Stimulated activated CD4-positive, alpha-beta T cell treated with anti-CD3 and anti-CD28 coated beads, Interleukin-2, amount 100 ng/mL, for 4 hours (primary cell): ENCODE results near the gene KCTD5.
"Not testable (repeated sequence)": the region's sequence is repeated elsewhere in the genome, so short reads cannot be mapped to it uniquely, and the experiment has no call there.

Source experiments
- DNase-seq: peaks from one replicate; pipeline ENCODE4 v3.0.0-alpha.2; 2020; ENCODE audit warnings: low read depth

Gene KCTD5

DNA sequence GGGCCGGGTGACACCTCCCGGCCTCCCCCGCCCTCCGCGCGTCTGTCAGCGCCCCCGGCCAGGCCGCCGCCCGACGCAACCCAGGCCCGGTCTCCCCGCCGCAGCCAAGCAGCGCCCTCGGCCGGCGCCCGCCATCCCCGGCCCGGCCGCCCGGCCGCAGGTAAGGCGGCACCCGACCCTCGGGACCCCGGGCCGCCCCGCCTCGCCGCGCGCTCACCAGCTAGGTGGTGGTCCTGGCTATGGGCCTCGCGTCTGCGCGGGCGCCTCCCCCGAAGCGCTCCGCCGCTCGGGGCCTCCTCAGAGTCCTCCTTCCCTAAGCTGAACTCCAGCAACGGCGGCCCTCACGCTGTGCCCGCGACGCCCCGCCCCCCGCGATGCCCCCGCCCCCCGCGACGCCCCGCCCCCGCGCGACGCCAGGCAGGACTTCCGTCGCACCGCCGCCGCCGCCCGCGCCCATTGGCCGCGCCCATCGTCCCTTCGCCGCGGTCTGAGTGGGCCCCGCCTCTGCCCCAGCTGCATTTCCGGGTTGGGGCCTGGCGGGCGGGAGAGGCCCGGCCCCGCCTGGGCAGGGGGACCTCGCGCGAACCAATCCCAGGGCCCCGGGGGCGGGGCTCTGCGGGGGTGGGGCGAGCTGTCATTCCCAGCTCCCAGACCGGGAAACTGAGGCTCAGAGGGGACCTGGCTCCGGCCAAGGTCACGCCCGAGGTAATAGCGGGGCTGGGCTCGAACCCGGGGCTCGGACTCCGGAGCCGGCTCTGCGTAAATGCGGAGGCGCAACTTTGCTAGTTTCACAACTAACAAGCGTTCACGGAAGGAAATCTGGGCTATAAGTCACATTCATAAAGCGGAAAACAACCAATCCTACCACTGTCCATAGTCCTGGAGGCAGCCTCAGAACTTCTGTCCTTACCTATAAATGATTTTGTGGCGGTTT, 9.0 kb upstream of the KCTD5 start:
- peak; percentile 93 for DNase-seq

DNA sequence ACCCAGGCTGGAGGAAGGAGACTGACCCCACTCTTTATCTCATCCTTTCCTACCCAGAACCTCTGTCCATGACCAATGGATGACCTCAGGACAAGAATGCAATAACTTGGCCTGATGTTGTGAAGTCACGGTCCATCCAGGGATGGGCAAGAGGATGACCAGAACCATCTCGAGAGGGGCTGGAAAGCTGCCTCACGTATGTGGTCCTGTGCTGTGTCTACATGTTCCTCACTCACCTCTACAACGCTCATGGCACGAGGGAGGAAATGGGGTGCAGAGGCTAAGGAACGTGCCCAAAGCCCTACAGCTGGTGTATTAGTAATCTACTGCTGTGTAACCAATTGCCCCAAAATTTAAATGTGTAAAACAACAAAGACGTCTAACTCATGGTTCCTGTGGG, 7.3 kb upstream of the KCTD5 start:
- DNase-seq, result no peak

DNA sequence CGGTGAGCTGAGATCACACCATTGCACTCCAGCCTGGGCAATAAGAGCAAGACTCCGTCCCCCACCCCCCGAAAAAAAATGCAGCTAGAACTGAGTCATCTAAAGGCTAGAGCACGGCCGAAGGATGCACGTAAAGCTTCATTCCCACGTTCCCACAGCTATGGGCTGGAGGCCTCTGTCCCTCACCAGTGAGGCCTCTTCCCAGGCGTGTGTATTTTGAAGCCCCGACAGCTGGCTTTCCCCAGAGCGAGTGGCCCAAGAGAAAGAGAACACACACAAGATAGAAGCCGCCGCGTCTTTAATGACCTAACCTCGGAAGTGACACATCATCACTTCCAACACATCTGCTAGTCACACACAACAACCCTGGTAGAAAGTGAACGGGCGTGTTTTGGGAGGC, 6.6 kb upstream of the KCTD5 start:
- DNase-seq, result no peak

DNA sequence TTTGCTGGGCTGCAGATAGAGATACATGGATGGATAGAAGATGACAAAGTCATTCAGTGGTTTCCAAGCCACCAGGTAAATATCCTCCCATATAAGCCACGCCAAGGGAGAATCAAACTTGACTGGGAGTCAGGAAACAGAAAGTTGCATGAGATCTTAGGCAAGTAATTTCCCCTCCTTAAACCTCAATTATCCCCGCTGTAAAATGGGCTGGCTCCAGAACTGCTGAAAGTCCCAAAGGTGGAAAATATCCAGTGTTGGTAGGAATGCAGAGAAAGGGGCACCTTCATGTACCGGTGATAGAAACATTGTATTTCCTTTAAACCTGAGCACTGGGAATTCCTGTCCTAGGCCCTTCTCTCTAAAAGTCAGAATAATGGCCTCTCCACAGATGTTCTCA, 5.4 kb upstream of the KCTD5 start:
- DNase-seq, result not testable (repeated sequence)

DNA sequence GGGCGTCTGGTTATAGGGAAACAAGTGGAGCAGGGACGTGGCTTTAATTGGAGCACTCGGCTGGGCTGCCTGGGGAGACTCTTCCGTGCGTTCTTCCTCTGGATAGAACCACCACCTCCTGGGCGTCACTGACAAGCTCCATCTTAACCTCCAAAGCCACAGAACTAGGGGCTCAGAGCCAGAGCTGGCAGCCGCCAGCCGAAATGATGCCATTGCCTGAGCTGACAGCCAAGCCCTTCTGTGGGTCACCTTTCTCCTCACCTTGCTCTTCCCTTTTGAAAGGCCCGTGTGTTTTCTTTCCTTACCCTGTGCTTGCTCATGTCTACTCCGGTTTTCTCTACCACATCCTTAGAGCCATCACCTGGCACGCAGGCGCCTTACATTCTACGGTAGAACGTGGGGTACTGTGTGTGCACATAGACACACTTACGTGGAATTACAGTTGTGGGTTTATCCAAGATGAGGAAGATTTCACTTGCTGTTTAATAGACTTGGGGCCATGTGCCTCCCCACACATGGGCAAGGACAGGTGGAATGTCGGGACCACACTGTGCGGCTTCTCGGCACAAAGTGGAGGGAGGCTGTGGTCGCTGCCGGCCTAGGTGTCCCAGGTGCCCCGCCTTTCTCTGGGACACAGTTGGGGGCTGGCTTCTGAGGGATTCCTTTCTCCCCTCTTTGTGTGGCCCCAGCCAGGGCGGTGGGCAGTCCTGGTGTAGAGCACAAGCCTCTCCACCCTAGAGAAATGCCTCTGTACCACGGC, 3.9 kb upstream of the KCTD5 start:
- not testable (repeated sequence) for DNase-seq

DNA sequence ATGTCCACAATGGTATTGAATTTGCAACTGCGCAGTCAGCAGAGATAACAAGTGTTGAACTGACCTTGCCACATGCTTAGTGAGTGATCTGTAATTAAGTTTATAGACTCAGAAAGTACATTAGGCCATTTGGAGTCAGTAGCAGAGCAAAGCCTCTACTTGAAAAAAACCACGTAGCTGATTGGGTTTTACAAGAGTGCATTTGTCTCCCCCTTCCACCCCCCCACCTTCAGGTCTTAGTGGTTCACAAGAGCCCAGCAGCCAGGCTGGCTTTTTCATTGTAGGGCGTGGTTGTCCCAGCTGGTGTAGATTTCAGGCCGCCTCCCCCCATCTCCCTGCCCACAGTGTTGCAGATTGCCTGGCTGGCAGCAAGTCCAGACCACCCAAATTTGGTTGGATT, 2.4 kb upstream of the KCTD5 start:
- not testable (repeated sequence) for DNase-seq

DNA sequence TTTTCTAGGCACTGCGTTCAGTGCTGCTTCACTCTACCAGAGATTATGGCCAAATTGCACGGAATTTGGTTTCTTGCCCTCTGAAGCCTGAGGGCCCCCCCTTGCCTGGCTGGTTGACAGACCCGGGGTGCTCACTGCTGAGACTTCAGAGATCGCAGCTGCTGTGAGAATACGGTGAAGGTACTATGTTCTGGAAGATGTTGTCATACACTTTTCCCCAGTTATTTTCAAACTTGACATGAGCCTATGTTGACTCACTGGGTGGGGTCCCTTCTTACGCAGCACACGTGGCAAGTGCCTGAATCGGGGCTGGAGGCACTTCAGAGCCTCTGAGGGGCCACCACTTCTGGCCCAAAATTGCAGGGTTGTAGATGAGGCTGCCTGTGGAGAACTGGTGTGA, 2.0 kb upstream of the KCTD5 start:
- DNase-seq, result not testable (repeated sequence)

DNA sequence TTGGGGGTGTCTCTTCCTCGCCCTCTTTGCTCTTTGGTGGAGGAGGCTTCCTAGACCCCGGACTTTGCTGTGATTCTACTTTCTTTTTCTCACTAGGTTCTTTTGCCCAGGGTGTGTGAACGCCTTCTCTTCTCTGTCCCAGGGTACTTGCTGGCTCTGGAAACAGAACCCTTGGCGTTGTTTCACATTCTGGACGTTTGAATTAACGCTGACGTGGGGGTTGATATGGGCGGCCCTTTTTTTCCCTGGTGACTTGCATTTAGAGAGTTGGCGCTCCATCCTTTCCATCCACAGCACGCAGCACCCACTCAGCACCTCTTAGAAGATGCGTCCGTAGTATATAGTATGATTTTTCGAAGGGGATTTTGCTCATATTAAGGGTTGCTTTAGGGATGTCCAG, 718 bp downstream of the KCTD5 start:
- not testable (repeated sequence) for DNase-seq

DNA sequence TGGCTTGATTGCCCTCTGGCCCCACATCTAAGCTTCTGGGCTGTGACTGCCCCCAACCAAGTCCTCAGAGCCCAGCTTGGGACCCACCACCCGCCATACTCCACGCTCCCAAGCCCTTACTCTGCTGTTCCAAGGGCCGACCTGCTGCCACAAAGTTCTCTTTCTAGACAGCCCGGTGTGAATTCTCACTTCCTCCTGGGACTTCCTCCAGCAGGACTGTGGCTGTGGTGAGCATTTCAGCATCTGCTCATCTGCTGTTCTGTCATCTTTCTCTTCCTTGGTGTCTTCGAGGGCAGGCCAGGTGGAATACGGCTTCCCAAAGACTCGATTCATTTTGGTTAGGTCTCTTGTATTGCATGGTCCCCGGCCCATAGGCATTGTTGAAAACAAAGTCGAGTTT, 3.8 kb downstream of the KCTD5 start:
- DNase-seq, result not testable (repeated sequence)

DNA sequence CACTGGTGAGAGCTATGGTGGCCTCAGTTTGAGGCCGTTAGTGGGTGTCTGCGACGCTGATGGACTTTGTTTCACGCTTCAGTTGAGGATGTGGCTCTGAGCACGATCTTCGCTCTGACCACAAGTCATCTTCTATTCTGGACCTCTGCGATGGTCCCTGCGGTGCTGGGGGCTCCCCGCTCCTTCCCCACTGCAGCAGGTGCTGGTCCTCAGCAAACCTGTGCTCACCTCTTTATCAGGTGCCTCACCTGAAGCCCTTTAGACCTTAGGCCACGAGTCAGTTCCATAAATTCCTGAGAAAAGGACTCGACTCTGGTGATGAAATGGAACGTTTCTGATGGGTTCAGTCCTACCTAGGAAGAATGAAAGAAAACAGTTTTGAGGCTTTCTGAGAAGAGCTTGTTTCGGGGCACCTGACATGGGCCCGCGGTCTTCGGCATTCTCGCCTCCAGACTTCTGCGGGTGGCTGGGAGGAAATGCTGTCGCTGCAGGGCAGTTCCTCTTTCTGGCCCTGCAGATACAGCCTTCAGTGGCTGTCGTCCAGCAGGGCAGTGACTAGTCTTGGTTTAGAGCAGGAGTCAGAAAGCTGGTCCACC, 4.7 kb downstream of the KCTD5 start:
- DNase-seq, result no peak

DNA sequence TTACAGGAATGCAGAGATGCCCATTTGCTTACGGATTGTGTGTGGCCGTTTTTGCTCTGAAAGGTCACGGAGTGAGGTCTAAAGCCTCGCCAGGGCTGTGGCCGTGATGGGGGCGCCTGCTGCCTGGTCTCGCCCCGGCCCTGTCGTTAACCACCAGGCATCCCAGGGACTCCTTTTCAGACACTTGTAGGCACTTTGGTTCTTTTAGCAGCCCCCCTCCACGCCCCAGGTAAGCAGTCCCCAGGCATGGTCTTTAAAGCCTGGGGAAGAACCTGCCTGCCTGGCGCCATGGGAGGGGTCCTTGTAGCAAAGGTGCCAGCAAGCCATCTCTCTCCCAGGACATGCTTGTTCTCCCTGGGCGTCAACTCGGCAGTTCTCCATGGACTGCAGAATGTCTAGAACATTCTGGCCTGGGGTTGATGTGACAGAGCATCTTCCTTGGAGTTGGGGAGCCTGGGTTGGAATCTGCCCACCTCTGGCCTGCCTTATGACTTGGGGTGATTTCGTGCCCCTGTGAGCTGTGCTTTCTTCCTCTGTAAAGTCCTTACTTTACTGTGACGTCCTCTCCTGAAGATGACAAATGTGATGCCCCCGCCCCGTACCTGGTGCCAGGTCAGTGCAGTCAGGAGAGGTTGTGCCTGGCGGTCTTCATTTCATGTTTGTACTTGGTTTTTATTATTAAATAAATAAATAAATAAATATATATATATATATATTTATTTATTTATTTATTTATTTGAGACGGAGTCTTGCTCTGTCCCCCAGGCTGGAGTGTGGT, 5.4 kb downstream of the KCTD5 start:
- no peak for DNase-seq

DNA sequence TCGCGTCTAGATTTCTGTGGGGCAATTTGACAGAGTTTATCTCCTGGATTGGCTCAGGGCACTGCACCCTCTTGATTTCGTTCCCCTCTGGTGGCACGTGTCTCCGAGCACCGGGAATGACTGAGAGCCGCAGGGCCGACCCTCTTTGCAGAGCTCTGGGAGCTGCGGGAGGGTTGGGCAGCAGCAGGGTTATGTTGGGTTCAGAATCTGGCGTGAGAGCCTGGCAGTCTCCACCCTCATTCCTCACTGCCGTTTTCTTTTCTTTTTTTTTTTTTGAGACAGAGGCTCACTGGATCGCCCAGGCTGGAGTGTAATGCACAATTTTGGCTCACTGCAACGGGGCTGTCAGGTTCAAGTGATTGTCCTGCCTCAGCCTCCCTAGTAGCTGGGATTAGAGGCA, 7.1 kb downstream of the KCTD5 start:
- not testable (repeated sequence) for DNase-seq

DNA sequence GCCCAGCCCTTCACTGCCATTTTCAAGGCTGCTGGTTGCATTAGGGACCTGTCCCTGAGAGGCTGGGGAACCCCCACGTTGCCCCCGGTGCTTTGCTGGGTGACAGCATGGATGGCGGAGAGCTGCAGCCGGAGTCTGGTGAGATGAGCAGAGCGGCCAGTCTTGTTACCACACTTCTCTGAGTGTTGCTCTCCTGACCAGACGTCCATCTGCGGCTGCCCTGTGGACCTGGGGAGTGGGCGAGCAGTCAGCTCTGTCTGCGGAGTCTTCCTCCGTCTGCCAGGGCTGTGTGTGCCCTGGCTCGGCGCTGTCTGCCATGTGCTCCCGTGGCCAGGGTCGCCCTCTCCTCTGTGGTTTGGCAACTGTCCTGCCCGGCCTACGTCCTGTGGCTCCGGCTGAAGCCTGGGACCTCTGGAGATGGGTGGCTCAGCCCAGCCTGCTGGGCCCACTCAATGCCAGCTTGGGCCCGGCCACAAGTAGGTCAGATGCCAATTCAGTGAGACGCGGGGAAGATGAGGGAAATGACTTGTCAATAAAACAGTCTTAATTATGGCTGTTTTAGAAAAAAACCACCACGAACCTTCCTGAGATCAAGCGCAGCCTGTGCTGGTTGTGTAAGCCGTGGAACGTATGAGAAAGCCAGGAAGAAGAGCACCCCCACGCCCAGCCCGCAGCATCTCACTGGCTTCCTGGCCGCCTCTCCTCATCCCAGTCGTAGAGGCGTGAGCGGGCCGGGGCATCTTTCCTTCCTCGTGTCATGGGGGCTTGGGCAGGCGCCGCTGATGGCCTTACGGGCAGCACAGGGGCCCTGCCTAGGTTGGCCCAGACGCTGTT, 7.9 kb downstream of the KCTD5 start:
- DNase-seq, result no peak

DNA sequence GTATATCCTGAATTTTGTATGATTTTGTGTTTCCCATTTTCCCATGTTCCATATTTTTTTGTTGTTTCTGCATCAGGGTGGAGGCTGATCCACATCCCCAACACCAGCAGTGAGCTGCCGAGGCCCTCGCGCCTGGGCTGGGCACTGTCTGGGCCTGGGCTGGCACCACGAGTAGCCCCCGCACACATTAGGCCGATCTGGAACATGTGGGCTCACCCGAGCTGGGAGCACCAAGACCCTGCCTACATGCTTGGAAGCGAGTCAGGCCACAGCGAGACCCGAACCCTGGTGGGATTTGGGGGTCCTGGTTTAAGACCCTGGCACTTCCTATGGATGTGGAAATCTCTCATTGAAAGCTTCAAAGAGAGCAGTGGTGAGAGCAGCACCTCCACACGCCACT, 8.5 kb downstream of the KCTD5 start:
- no peak for DNase-seq

DNA sequence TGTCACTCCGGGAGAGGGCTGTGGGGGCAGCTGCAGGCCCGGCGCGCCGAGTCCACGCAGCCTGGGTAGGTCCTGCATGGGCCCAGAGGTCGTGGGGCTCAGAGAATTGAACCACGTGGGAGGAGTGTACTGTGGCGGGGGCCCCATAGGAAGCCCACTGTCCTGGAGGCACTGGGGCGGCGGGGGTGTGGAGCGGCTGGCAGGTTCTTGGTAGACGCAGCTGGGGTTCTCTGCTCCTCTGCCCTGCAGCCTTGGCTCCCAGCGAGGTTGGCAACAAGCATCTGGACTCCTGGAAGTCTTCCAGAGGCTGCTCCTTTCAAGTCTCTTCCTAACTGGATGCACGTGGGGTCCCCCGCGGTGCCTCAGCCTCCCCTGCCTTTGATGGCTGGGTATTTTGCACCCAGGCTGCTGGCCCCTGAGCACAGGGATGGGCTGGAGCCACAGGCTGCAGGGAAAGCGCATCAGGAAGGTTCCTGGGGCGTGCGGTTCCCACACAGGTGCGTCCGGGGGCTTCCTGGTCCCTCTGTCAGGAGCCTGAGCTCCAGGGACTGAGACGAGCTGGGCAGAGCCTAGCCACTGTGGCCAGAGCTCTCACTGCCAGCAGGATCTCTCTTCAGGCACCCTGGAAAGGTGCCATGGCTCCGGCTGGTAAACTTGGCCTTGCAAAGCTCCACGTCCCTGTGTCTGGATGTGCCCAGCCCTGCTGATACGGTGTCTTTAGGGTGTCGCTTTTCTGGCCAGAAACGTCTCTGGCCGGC, 9.3 kb downstream of the KCTD5 start:
- no peak for DNase-seq

DNA sequence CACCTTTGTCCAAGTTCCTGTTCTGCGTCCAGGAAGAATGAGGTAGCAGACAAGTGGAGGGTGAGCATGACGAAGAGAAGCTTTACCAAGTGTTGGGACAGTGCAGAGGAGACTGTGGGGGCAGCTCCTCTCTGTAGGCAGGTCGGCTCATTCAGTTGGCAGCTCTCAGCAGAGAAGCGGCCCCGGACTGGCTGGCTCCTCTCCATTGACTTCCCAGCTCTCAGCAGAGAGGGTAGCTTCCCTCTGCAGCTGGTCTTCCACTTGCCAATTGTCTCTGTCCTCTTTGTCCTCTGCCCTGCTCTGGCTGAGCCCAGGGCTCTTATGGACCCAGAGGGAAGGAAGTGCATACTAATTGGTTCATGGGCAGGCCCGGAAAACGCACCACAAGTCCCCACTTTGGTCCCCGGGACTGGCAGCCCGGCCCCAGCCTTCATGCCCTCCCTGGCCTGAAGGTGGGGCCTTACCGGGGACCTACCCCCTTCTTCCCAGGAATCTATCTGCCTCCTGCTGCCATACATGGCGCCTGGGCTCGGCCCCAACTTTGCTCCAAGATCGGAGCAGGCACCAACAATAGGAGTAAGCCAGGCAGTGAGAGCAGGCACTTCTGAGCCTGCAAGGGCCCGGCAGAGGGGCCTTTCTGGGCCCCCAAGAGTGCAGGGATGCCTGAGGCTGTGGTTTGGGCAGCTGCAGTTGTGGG, 10.1 kb downstream of the KCTD5 start:
- no peak for DNase-seq

DNA sequence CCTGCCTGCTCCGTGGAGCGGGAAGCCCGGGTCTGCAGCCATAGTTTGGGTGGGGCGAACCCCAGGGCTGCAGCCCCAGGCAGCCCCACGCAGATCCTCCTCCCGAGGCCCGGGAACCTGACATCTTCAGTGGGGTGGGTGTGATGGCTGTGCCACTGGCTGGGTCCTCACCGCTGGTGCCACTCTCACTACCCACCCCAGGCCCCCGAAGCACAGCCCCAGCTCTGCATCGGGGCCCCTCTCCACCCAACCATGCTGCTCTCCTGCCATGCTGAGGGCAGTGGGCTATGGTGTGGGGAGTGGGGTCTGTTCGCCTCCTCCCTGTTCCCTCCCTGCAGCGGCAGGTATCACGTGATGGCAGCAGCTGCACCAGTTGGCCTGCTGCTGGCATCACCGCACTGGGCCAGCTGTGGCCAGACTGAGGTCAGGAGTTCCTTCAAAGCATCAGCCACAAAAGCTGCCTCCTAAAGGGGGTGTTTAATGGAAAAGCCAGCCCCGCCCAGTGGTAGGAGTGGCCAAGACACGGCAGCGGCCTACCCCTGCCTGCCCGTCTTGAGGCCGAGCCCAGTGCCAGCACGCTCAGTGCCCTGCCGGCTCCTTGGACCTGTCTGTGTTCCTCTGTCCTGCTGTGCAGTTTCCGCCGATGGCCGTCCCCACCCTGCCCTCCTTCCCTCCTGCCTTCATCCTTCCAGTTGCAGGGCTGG, 10.8 kb downstream of the KCTD5 start:
- DNase-seq, result no peak

DNA sequence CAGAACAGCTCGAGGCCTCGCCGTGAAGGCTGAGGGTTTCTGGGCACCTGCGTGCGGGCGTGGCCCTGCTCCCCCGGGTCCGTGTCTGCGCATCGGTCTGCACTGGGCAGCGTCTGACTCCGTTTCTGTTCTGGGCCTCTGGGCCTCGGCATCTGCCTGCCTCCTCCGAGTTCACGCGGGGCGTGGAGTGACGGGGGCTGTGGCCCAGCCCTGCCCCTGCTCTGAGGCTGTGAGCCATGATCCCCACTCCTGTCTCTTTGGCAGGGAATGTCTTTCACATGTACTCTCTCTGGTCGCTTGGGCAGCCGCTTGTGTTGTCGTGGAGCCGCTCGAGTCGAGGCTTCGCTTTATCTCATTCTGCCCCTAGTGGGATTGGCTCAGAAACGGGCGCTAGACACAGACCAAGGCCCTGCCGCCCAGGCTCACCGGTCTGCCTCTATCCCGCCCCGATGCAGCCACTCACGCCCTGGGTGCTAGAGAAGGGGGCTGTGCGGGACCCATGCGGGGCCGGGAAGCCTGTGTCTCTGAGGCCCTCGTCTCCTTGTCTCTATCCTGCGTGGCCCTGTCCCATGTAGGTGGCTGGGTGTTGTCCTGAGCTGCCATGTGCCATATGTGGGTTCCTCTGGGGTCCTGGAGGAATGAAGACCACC, 14.4 kb downstream of the KCTD5 start:
- DNase-seq, result not testable (repeated sequence)
